Neural progenitor cell (in vitro differentiated cells): ENCODE measurements around the gene ITGB8.

ENCODE experiments used
- CTCF ChIP-seq: fragments of 200-600 bp; sonication (generic); IDR thresholded peaks from 2 replicates; pipeline ENCODE4 v1.5.1; 2017; ENCODE audit warnings: antibody characterized with exemption, mild to moderate bottlenecking
- EZH2 ChIP-seq: fragments of 200-600 bp; sonication (generic); IDR thresholded peaks from 2 replicates; pipeline ENCODE4 v1.6.1; 2017; ENCODE audit warnings: antibody characterized with exemption, mild to moderate bottlenecking, moderate library complexity

GRCh38 chr7:20358106-20358505, 27.4 kb downstream of the ITGB8 start:
- TF ChIP-seq CTCF: no peak
- no peak for TF ChIP-seq EZH2
